Left kidney (tissue), 8 donors: ENCODE results near the gene KITLG. TPM values are rescaled to one million over a fixed set of nuclear protein-coding genes. Genes with fewer than 3 reads are reported as not detected.
A peak's percentile ranks its signal among the peaks of the same experiment; 100 is the strongest.
"Not testable (repeated sequence)": the region's sequence is repeated elsewhere in the genome, so short reads cannot be mapped to it uniquely, and the experiment has no call there.

ENCODE experiments used
- DNase-seq: peaks from one replicate; pipeline ENCODE4 v3.0.0-alpha.2; 2013
- long read RNA-seq, 8 donors: transcript quantifications; one replicate each; lab custom pipeline, GENCODE V29; 2026
- polyA plus RNA-seq: library from polyadenylated mRNA; unstranded; fragments of 120-200 nt; gene quantifications from one replicate; pipeline ENCODE4 v1.2.1, GENCODE V29; 2013; ENCODE audit not compliant: insufficient read length

Gene KITLG
- polyA plus RNA-seq: 33.1 TPM
- long read RNA-seq, donor 1, full-length matches to known transcripts: 15 of 15 reads
- long read RNA-seq, donor 1, partial matches to known transcripts: 0 of 15 reads
- long read RNA-seq, donor 1, other reads (novel, unspliced or antisense): 0 of 15 reads
- long read RNA-seq, donor 2, full-length matches to known transcripts: 13 of 13 reads
- long read RNA-seq, donor 2, partial matches to known transcripts: 0 of 13 reads
- long read RNA-seq, donor 2, other reads (novel, unspliced or antisense): 0 of 13 reads
- long read RNA-seq, donor 3, full-length matches to known transcripts: 5 of 5 reads
- long read RNA-seq, donor 3, partial matches to known transcripts: 0 of 5 reads
- long read RNA-seq, donor 3, other reads (novel, unspliced or antisense): 0 of 5 reads
- long read RNA-seq, donor 4: 0 reads
- long read RNA-seq, donor 5, full-length matches to known transcripts: 8 of 8 reads
- long read RNA-seq, donor 5, partial matches to known transcripts: 0 of 8 reads
- long read RNA-seq, donor 5, other reads (novel, unspliced or antisense): 0 of 8 reads
- long read RNA-seq, donor 6, full-length matches to known transcripts: 12 of 12 reads
- long read RNA-seq, donor 6, partial matches to known transcripts: 0 of 12 reads
- long read RNA-seq, donor 6, other reads (novel, unspliced or antisense): 0 of 12 reads
- long read RNA-seq, donor 7, full-length matches to known transcripts: 16 of 16 reads
- long read RNA-seq, donor 7, partial matches to known transcripts: 0 of 16 reads
- long read RNA-seq, donor 7, other reads (novel, unspliced or antisense): 0 of 16 reads
- long read RNA-seq, donor 8, full-length matches to known transcripts: 3 of 3 reads
- long read RNA-seq, donor 8, partial matches to known transcripts: 0 of 3 reads
- long read RNA-seq, donor 8, other reads (novel, unspliced or antisense): 0 of 3 reads

- peak; percentile 81 for DNase-seq
Observed at GRCh38 chr12:88580051-88580871, at the start of gene KITLG. TSS of gene KITLG (minus strand) at chr12:88580471. CDS start at chr12:88580278, 193 bp downstream.

GRCh38 chr12:88628856-88629509 is 48.7 kb upstream of the KITLG start:
- no peak for DNase-seq

- DNase-seq: not testable (repeated sequence)
Observed at GRCh38 chr12:88628035-88628434, 47.8 kb upstream of the KITLG start.

GRCh38 chr12:88627501-88627900 is 47.2 kb upstream of the KITLG start:
- DNase-seq: no peak

GRCh38 chr12:88625356-88625755 is 45.1 kb upstream of the KITLG start:
- no peak for DNase-seq

GRCh38 chr12:88624911-88625310 is 44.6 kb upstream of the KITLG start:
- no peak for DNase-seq

- no peak for DNase-seq
Observed at GRCh38 chr12:88623777-88624548, 43.7 kb upstream of the KITLG start.

GRCh38 chr12:88617352-88617751 is 37.1 kb upstream of the KITLG start:
- no peak for DNase-seq

GRCh38 chr12:88615490-88615889 is 35.2 kb upstream of the KITLG start:
- no peak for DNase-seq

- no peak for DNase-seq
Observed at GRCh38 chr12:88604646-88605045, 24.4 kb upstream of the KITLG start.

- DNase-seq: no peak
Observed at GRCh38 chr12:88600272-88600671, 20.0 kb upstream of the KITLG start.

GRCh38 chr12:88597365-88597764 is 17.1 kb upstream of the KITLG start:
- DNase-seq: no peak

GRCh38 chr12:88595697-88596096 is 15.4 kb upstream of the KITLG start:
- no peak for DNase-seq

GRCh38 chr12:88594780-88595179 is 14.5 kb upstream of the KITLG start:
- no peak for DNase-seq

GRCh38 chr12:88591343-88591742 is 11.1 kb upstream of the KITLG start:
- DNase-seq: no peak

- no peak for DNase-seq
Observed at GRCh38 chr12:88590851-88591250, 10.6 kb upstream of the KITLG start.

GRCh38 chr12:88585077-88585476 is 4.8 kb upstream of the KITLG start:
- no peak for DNase-seq

GRCh38 chr12:88579601-88580050 is 645 bp downstream of the KITLG start:
- peak; percentile 17 for DNase-seq

GRCh38 chr12:88579161-88579517 is 1.1 kb downstream of the KITLG start:
- peak; percentile 24 for DNase-seq

GRCh38 chr12:88578276-88579160 is 1.8 kb downstream of the KITLG start:
- DNase-seq: no peak
